GM19463 (cell line): ENCODE results near the gene PITPNC1.
"Not testable (repeated sequence)": the region's sequence is repeated elsewhere in the genome, so short reads cannot be mapped to it uniquely, and the experiment has no call there.

Source experiments
- ATAC-seq: cut with Tn5 transposase; IDR thresholded peaks from one replicate; pipeline ENCODE4 v1.9.1; 2021; ENCODE audit warnings: mild to moderate bottlenecking, moderate library complexity; ENCODE audit not compliant: unreplicated experiment

PITPNC1 gene

DNA sequence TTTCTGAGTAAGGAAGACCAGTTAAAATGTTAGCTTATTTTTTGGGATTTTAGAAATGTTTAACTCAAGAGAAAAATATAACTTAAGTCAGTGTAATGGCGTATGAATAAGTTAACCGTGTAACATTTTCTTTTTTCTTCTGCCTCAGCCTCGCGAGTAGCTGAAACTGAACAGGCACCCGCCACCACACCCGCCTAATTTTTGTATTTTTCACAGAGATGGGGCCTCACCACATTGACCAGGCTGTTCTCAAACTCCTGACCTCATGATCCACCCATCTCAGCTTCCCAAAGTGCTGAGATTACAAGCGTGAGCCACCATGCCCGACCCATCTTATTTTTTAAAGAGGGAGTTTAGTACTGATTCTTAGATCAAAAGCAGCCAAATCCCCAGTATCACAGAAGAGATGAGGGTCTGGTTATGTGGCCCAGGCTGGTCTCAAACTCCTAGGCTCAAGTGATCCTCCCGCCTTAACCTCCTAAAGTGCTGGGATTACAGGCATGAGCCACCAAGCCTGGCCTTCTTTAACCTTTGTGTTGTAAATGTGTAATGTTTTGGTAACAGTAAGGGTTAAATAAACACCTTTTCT, 16.8 kb downstream of the PITPNC1 start:
- no peak for ATAC-seq

DNA sequence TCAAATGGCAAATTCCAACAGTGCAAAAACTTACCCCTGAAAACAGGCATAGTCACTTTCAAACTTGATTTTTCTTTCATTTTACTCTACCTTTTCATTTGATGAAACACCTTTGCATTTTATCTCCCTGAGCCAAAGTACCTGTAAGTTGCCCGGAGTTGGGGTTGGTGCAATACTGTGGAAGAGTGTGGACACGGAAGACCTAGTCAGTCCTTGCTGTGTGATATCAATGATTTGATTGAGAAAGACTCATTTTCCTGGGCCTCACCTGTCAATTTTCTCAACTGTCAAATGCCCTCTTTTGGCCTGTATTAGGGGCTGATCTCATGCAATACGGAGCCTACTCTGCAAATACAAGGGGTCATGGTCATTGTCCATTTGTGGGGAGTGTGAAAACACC, 22.6 kb downstream of the PITPNC1 start:
- no peak for ATAC-seq

DNA sequence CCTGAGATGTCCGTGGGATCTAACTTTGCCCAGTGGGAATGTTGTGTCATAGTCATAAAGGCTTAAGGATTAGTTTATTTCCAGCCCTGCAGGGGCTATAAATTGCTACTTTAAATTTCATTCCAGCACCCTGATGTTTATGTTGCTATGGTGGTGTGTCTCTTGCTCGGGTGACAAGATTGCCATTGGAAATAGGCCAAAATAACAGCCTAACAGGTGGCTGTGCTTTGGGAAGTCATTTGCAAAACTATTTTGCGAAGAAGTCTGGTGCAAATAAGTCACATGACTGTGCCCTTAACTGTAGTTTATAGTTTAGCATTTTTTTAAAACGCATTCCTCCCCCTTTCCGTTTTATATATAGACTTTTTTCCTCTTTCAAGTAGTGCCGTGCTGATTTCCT, 23.1 kb downstream of the PITPNC1 start:
- no peak for ATAC-seq

GRCh38 chr17:67401106-67401505, 24.0 kb downstream of the PITPNC1 start:
- ATAC-seq = no peak

GRCh38 chr17:67401598-67402504, 24.8 kb downstream of the PITPNC1 start:
- no peak for ATAC-seq

DNA sequence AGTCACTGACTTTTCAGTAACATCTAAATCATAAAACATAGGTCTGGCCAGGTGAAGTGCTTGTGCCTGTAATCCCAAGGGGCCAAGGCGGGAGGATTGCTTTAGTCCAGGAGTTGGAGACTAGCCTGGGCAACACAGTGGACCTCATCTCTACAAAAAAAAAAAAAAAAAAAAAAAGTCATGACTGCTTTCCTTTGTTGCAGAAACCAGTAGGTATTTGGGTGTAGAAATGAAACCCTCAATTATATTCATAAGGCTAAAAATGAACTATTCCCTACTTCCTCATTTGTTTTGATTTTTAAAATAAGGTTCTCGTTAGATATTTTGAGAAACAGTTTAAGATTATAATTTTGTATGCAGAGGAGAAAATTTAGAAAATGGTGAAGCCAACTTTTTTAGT, 26.0 kb downstream of the PITPNC1 start:
- ATAC-seq = no peak

GRCh38 chr17:67403483-67403882, 26.4 kb downstream of the PITPNC1 start:
- ATAC-seq = no peak

- ATAC-seq = not testable (repeated sequence)
These were observed 31.4 kb downstream of the PITPNC1 start for GRCh38 chr17:67408455-67408830.

DNA sequence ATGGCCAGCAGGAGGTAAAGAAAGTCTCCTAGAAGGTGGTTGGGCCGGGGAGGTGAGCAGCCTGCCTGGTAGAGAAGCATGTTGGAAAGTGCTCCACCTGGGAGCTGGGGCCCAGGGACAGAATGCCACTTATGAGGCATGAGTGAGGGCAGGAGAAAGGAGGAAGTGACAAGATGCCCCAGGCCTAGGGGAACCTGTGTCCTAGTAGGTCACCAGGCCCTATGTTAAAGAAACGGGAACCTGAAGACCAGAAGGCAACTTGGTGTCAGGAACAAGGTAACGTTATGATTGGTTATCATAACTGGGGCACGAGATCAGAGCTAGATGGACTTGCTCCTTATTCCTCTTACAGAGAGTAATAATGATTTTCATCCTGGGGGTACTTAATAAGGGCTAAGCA, 34.3 kb downstream of the PITPNC1 start:
- ATAC-seq = no peak

DNA sequence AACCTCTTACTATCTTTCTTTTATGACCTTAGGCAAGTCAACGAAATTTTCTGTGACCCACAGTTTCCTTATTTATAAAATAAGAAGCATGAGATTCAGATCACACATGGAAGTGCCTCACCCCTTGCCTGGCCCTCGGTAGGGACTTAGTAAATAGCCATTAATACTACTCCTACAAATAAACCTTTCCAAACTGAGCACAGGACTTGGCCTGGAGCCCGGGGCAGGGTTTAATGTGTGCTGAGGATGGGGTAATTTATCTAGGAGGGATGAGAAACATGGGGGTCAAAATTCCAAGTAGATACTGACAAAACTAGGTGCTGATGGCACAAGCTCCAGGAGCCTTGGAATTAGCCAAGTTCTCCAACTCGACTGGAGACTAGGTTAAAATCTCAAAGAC, 35.0 kb downstream of the PITPNC1 start:
- no peak for ATAC-seq

DNA sequence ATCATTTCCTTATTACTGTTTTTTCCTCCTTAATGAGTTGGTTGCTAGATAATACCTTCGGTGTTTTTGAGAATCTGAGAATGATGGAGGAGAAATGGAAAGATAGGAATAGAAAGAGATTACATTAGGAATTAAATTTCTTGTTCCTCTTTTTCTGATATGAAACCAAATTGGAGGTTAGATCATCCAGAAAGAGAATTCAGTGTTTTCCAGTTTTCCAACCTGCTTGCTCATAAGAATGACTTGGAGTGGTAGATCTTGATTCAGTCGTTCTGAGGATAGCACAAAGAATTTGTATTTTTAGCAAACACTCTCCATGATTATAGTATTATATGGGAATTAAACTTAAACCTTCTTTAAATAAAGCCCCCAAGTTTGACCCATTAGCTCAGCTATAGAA, 35.9 kb downstream of the PITPNC1 start:
- no peak for ATAC-seq

DNA sequence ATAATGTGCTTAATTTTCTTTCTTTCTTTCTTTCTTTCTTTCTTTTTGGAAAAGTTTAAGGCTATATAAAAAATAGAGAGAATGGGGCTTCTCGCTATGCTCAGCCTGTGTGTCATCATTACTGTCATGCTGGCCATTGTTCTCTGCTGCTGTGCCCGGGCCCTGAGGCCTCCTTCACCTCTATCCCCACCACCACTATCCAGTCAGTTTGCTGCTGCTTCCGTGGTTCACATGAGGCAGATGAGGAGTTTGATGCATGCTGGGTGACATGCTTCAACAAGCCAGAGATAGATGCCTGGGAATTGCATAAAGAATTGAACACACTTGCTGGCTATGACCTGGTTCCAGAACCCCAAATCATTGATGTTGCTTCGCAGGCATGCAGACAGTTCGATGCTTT, 36.3 kb downstream of the PITPNC1 start:
- ATAC-seq = no peak

DNA sequence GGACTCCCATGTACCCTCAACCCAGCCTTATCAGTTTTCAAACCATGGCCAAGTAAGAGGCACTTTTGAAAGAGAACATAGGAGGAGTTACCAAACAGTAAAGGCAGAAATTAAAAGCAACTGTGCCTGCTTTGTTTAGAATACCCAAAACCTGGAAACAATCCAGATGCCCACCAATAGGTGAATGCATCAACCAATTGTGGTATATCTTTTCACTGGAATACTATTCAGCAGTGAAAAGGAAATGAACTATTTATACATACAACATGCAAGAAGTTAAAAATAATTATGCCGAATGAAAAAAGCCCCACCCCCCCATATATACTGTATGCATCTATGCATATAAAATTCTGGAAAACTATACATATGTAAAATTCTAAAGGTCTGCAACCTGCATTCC, 37.0 kb downstream of the PITPNC1 start:
- ATAC-seq = no peak

DNA sequence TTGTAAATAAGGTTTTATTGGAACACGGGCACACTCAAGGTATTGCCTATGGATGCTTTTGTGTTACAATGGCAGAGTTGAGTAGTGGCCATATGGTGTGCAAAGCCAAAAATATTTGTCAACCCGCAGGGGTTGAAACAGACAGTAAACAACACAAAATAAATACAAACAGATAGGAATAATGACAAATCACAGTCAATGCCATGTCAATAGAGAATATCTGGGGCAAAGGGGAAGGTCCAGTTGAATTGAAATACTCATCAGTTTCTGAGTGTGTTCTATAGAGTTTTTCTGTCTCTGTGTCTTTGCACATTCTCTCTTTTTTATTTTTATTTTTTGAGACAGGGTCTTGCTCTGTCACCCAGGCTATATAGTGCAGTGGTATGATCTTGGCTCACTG, 37.5 kb downstream of the PITPNC1 start:
- no peak for ATAC-seq

DNA sequence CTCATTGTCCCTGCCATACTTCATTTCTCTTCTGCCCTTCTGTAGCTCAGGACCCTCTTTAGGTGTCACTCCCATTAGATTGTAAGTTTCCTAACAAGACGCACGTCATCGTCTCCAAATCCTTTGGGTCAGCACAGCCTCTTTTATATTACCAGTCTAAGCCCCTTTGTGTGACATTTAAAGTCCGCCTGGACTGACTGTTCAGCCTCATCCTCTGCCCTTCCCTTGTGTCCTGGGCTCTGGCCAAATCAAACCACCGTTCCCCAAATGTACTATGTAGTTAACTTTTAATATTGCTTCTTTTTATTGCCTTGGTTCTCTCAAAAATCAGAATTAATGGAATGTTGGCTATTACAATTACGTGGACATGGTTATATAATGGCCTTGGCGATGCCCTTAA, 38.2 kb downstream of the PITPNC1 start:
- ATAC-seq = no peak

DNA sequence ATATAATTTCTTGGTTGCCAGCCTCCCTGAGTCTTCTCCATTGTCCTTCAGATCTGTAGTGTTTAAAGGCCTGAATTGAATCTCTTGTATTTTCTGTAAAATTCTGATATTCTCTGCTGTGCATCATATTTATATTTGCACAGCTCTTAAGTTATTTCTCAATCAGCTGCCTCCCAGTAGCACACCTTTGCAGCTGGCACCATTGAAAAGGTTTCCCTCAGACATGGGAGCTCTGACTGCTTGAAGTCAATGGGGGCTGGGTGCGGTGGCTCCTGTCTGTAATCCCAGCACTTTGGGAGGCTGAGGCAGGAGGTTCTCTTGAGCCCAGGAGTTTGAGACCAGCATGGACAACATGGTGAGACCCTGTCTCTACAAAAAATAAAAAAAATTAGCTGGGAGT, 40.4 kb downstream of the PITPNC1 start:
- ATAC-seq = no peak

DNA sequence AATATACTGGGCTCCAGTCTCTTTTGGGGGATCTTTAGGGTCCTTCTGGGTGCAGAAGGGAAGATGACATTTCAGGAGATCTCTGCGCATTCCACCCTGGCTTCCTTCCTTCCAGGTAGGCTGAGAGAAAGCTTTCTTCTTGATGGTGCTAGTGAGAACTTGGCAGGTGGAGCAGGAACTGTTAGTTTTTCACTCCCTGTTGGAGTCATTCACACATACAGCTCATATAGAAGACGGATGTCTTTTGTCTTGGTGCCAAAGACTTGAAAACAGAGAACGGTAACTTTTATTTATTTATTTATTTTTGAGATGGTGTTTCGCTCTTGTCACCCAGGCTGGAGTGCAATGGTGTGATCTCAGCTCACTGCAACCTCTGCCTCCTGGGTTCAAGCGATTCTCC, 43.9 kb downstream of the PITPNC1 start:
- ATAC-seq = no peak

GRCh38 chr17:67421869-67422273, 44.8 kb downstream of the PITPNC1 start:
- peak; percentile 57 for ATAC-seq

DNA sequence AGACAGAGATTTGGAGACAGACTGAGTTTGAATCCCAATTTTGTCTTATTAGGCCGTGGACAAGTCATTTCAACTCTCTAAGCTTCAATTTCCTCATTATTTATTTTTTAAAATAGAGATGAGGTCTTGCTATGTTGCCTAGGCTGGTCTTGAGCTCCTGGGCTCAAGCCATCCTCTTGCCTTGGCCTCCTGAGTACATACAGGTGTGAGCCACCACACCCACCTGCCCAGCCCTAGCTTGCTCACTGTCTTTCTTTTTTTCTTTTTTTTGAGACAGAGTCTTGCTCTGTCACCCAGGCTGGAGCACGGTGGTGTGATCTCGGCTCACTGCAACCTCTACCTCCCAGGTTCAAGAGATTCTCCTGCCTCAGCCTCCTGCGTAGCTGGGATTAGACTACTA, 45.2 kb downstream of the PITPNC1 start:
- not testable (repeated sequence) for ATAC-seq

GRCh38 chr17:67422897-67423296, 45.8 kb downstream of the PITPNC1 start:
- no peak for ATAC-seq

DNA sequence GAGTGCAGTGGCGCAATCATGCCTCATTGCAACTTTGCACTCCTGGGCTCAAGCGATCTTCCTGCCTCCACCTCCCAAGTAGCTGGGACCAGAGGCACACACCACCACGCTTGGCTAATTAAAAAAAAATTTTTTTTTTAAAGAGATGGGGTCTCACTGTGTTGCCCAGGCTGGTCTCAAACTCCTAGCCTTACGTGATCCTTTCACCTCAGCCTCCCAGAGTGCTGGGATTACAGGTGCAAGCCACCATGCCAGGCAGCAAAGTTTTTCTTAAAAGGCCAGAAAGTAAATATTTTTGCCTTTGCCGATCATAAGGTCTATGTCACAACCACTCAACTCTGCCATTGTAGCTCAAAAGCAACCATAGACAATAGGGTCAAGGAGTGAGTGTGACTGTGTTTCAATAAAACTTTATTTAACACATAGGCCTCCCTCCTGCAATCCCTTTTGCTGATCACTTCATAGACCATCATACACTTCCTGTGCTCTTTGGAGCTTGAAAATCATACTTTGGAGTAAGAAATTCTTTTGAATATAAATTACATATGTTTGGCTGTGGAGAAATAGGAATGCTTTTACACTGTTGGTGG, 48.6 kb downstream of the PITPNC1 start:
- ATAC-seq = no peak

DNA sequence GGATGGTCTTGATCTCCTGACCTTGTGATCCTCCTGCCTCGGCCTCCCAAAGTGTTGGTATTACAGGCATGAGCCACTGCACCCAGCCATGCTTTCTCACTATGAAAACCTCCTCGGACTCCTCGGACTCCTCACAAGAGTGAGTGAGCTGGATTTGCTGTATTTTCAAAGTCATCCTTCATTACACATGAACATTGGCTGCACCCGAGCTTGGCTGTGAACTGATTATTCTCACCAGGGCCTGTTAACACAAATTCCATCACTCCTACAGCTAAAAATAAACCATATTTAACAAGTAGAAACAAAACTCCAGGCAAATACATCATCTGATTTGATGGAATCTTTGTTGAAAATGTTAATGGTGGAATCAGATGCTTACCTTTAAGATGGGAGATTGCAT, 50.3 kb downstream of the PITPNC1 start:
- ATAC-seq = no peak
